PC-3 (cell line): ENCODE data around the gene CLMN. TPM values are rescaled to one million over a fixed set of nuclear protein-coding genes. Genes with fewer than 3 reads are reported as not detected.

Experiments
- ATAC-seq: fragments of 200-7000 bp; cut with Tn5 transposase; 2 replicates; pipeline ENCODE4 v1.9.1; 2020; ENCODE audit warnings: mild to moderate bottlenecking, moderate library complexity
- BruUV-seq: library from RNA; stranded (reverse); fragments of 400-500 nt; replicated peaks from 2 replicates; lab custom pipeline; 2021; lab: Mats Ljungman, UMichigan
- CTCF ChIA-PET: fragments of 300-600 bp; sonication (Branson Sonifier 250); formaldehyde crosslinking; loops from one replicate; lab custom pipeline; 2022; ENCODE audit warnings: antibody characterized with exemption; lab: Charles Lee
- POLR2A ChIA-PET: fragments of 300-600 bp; sonication (Branson Sonifier 250); formaldehyde crosslinking; loops from one replicate; lab custom pipeline; 2022; ENCODE audit warnings: antibody characterized with exemption; ENCODE audit not compliant: unreplicated experiment; lab: Charles Lee
- DNase-seq: peaks from one replicate; pipeline ENCODE4 v3.0.0-alpha.2; 2015
- H2AFZ ChIP-seq: fragments of 300-600 bp; sonication (generic); 2 replicates; pipeline ENCODE4 v1.6.0; 2016; ENCODE audit warnings: antibody characterized with exemption, low read length
- H3F3A ChIP-seq: fragments of 300-600 bp; sonication (generic); one replicate; pipeline ENCODE4 v1.6.0; 2017; ENCODE audit warnings: antibody characterized with exemption, low read length, control low read depth, mild to moderate bottlenecking; ENCODE audit not compliant: unreplicated experiment
- H3K27ac ChIP-seq: fragments of 300-600 bp; sonication (generic); 2 replicates; pipeline ENCODE4 v1.5.1; 2016; ENCODE audit warnings: mild to moderate bottlenecking, low read length
- H3K27me3 ChIP-seq: fragments of 300-600 bp; sonication (generic); 2 replicates; pipeline ENCODE4 v1.6.1; 2016; ENCODE audit warnings: low read length, mixed read lengths
- H3K36me3 ChIP-seq: fragments of 300-600 bp; sonication (generic); 2 replicates; pipeline ENCODE4 v1.6.1; 2016; ENCODE audit warnings: low read depth, mixed run types, low read length, mixed read lengths
- H3K4me1 ChIP-seq: fragments of 300-600 bp; sonication (generic); 2 replicates; pipeline ENCODE4 v1.5.1; 2016; ENCODE audit warnings: low read length; ENCODE audit not compliant: insufficient read depth
- H3K4me2 ChIP-seq: fragments of 300-600 bp; sonication (generic); 2 replicates; pipeline ENCODE4 v1.6.0; 2016; ENCODE audit warnings: low read length
- H3K4me3 ChIP-seq: fragments of 300-600 bp; sonication (generic); 2 replicates; pipeline ENCODE4 v1.5.1; 2016; ENCODE audit warnings: mild to moderate bottlenecking, low read length, mixed read lengths
- H3K79me2 ChIP-seq: fragments of 300-600 bp; sonication (generic); 2 replicates; pipeline ENCODE4 v1.6.1; 2017; ENCODE audit warnings: low read length, mixed read lengths
- H3K9ac ChIP-seq: fragments of 300-600 bp; sonication (generic); 2 replicates; pipeline ENCODE4 v1.6.0; 2016; ENCODE audit warnings: mild to moderate bottlenecking, low read length
- H3K9me2 ChIP-seq: fragments of 300-600 bp; sonication (generic); replicated peaks from 2 replicates; pipeline ENCODE4 v1.6.1; 2016; ENCODE audit warnings: mixed run types, low read length, mixed read lengths
- H3K9me3 ChIP-seq: fragments of 300-600 bp; sonication (generic); 2 replicates; pipeline ENCODE4 v1.6.1; 2016; ENCODE audit warnings: low read length, mixed read lengths
- H4K20me1 ChIP-seq: fragments of 300-600 bp; sonication (generic); 2 replicates; pipeline ENCODE4 v1.6.1; 2016; ENCODE audit warnings: low read length, mixed read lengths
- EZH2 ChIP-seq: fragments of 300-600 bp; sonication (generic); IDR thresholded peaks from one replicate; pipeline ENCODE4 v1.6.1; 2017; ENCODE audit warnings: antibody characterized with exemption, mild to moderate bottlenecking, low read length; ENCODE audit not compliant: unreplicated experiment
- EZH2phosphoT487 ChIP-seq: fragments of 300-600 bp; sonication (generic); IDR thresholded peaks from 2 replicates; pipeline ENCODE4 v1.6.1; 2018; ENCODE audit warnings: mild to moderate bottlenecking, antibody characterized with exemption, low read length, borderline replicate concordance
- intact Hi-C: fragments of 100-400 bp; cut with micrococcal nuclease; formaldehyde crosslinking; loops from 2 replicates; pipeline ENCODE4 v1.9.0; 2023
- total RNA-seq: library from RNA; depleted of rRNA; stranded (reverse); fragments of >200 nt; gene quantifications from 2 replicates; pipeline ENCODE4 v1.2.3, GENCODE V29; 2014
- TF ChIP-seq, protein P1 (sequence below): fragments of 300-600 bp; sonication (generic); conservative IDR thresholded peaks from 2 replicates; pipeline ENCODE4 v1.5.1; 2017; ENCODE audit warnings: antibody characterized with exemption, low read depth, mild to moderate bottlenecking, low read length

The CLMN gene
- total RNA-seq, 1 experiment from 2014 or later = 3.5 TPM

DNA sequence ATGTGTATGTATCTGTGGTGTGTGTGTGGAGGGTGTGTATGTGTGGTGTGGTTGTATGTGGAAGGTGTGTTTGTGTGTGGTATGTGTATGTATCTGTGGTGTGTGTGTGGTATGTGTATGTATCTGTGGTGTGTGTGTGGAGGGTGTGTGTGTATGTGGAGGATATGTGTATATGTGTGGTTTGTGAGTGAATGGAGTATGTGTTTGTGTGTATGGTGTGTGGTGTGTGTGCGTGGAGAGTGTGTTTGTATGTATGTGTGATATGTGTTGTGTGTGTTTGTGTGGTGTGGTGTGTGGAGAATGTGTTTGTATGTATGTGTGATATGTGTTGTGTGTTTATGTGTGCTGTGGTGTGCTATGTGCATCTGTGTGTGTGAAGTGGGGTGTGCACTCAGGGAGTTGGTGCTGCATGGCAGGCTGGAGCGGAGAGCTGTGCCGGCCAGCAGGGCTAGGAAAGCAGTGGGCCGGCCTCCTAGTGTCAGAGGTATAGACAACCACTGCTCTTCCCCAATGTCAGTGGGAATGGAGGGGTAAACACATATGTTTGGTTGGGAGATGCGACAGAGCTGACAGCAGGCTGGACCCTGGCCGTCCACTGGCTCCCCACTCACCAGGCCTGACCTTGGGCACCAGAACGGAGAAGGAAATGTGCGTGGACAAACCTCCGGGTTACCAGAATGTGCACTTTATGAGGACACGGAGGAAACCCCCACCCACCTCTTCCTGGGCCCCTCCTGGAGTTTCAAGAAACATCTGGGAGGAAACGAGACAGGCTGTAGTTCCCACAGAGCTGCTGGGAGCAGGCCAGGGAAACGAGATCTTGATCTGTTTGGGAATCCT is 60.7 kb downstream of the CLMN start:
- H2AFZ ChIP-seq = no peak overlapping the region
- ATAC-seq (no peak), DNase-seq (no peak)
- no peaks in the 10 kb centered on the region for H3F3A ChIP-seq
- no peak overlapping the region for H3K9ac ChIP-seq
- POLR2A ChIA-PET = no interaction called here
- CTCF ChIA-PET = no interaction called here
- H3K4me2 ChIP-seq = no peak overlapping the region
- no peaks in the 10 kb centered on the region for H4K20me1 ChIP-seq
- H3K27ac ChIP-seq = no peak overlapping the region
- peaks cover 23% of the 10 kb centered on the region for H3K4me1 ChIP-seq
- TF ChIP-seq, protein P1, sequence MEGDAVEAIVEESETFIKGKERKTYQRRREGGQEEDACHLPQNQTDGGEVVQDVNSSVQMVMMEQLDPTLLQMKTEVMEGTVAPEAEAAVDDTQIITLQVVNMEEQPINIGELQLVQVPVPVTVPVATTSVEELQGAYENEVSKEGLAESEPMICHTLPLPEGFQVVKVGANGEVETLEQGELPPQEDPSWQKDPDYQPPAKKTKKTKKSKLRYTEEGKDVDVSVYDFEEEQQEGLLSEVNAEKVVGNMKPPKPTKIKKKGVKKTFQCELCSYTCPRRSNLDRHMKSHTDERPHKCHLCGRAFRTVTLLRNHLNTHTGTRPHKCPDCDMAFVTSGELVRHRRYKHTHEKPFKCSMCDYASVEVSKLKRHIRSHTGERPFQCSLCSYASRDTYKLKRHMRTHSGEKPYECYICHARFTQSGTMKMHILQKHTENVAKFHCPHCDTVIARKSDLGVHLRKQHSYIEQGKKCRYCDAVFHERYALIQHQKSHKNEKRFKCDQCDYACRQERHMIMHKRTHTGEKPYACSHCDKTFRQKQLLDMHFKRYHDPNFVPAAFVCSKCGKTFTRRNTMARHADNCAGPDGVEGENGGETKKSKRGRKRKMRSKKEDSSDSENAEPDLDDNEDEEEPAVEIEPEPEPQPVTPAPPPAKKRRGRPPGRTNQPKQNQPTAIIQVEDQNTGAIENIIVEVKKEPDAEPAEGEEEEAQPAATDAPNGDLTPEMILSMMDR = no peak
- TF ChIP-seq EZH2phosphoT487 = no peak
- TF ChIP-seq EZH2 = no peak
- H3K27me3 ChIP-seq = no peaks in the 10 kb centered on the region
- no TSS peak for BruUV-seq
- no peaks in the 10 kb centered on the region for H3K36me3 ChIP-seq
- no peak overlapping the region for H3K4me3 ChIP-seq
- no peaks in the 10 kb centered on the region for H3K9me2 ChIP-seq
- H3K9me3 ChIP-seq = no peaks in the 10 kb centered on the region
- H3K79me2 ChIP-seq = no peaks in the 10 kb centered on the region
- intact Hi-C loops = no loop called here

GRCh38 chr14:95258156-95258555 is 61.6 kb downstream of the CLMN start:
- Histone ChIP-seq H3K9me2 (no peaks in the 10 kb centered on the region), H3K27ac (no peak overlapping the region), H3F3A (no peaks in the 10 kb centered on the region), H4K20me1 (no peaks in the 10 kb centered on the region), H3K27me3 (no peaks in the 10 kb centered on the region), H3K79me2 (no peaks in the 10 kb centered on the region), H3K9ac (no peak overlapping the region), H3K4me3 (no peak overlapping the region), H3K9me3 (no peaks in the 10 kb centered on the region), H2AFZ (no peak overlapping the region), H3K4me1 (peaks cover 23% of the 10 kb centered on the region), H3K36me3 (no peaks in the 10 kb centered on the region), H3K4me2 (no peak overlapping the region)
- DNase-seq = no peak
- POLR2A ChIA-PET = no interaction called here
- BruUV-seq = no TSS peak
- CTCF ChIA-PET = no interaction called here
- TF ChIP-seq EZH2phosphoT487 (no peak), EZH2 (no peak)
- TF ChIP-seq, protein P1 = no peak
- no peak for ATAC-seq
- intact Hi-C loops = no loop called here

GRCh38 chr14:95257521-95257920 is 62.2 kb downstream of the CLMN start:
- no peak overlapping the region for H3K27ac ChIP-seq
- no peak overlapping the region for H2AFZ ChIP-seq
- BruUV-seq = no TSS peak
- ChIA-PET POLR2A (no interaction called here), CTCF (no interaction called here)
- no peaks in the 10 kb centered on the region for H3F3A ChIP-seq
- intact Hi-C loops = no loop called here
- H4K20me1 ChIP-seq = no peaks in the 10 kb centered on the region
- H3K9me3 ChIP-seq = no peaks in the 10 kb centered on the region
- H3K79me2 ChIP-seq = no peaks in the 10 kb centered on the region
- peaks cover 23% of the 10 kb centered on the region for H3K4me1 ChIP-seq
- TF ChIP-seq EZH2phosphoT487 = no peak
- TF ChIP-seq, protein P1 = no peak
- no peak for TF ChIP-seq EZH2
- no peak overlapping the region for H3K4me2 ChIP-seq
- H3K4me3 ChIP-seq = no peak overlapping the region
- no peaks in the 10 kb centered on the region for H3K36me3 ChIP-seq
- H3K27me3 ChIP-seq = no peaks in the 10 kb centered on the region
- ATAC-seq (no peak), DNase-seq (no peak)
- H3K9me2 ChIP-seq = no peaks in the 10 kb centered on the region
- H3K9ac ChIP-seq = no peak overlapping the region
